ENCODE measurements around the gene ILKAP.

Gene ILKAP

GRCh38 chr2:238157506-238158017, 45.9 kb downstream of the ILKAP start:
- DNase-seq (ENCODE audit: low read depth, low spot score) = no peak
- no peak overlapping the region for H3K4me3 ChIP-seq (ENCODE audit: low read length)

- H3K4me3 ChIP-seq (ENCODE audit: low read length) = no peak overlapping the region
- DNase-seq (ENCODE audit: low read depth, low spot score) = no peak
These were observed 47.5 kb downstream of the ILKAP start for GRCh38 chr2:238155761-238156694.

DNA sequence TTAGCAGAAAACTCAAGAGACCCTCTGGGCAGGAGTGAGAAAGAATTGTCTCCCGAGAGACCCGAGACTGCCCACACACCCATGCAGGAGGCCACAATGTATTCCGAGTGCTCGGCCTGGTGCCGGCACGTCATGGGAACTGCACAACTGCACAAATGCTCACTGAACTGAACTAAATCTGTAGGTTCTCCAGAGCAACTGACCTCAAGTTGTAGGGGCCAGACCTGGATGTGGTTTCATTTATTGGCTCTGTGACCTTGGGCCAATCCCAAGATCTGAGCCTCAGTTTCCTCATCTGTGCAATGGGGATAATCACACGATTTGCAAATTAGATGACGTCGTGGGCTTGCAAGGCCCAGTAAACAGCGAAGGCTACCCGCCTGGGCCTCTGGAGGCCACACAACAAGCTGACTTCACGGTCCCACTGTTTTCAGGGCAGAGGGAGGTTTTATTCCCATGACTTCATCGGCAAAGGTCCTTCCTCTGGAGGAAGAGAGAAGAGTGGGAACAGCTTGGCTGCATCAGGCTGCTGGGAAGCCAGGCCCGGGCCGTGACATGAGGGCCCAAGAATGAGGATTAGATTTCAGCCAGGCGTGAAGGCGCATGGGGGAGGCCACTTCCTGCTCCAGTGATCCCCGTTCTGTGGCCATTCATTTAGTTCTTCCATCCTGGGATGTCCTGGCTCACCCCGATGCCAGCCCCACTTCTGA, 48.3 kb downstream of the ILKAP start:
- H3K4me3 ChIP-seq (ENCODE audit: low read length) = no peak overlapping the region
- DNase-seq (ENCODE audit: low read depth, low spot score) = no peak

DNA sequence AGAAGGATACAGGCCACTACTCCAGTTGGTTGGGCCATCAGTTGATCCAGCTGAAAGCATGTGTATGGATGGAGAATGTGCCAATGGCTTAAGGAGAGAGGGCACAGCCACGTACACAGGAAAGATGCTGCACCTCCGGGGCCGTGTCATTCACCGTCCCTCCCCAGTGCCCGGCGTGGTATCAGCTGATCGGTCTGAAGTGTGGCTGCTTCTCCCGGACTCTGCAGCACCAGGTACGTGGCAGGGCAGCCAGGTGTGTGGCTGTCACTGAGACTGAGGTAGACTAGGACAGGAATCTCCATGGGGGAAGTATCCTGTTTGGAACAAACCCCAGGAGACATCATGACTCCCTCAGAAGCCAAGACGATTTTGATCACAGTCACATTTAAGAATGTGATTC, 48.9 kb downstream of the ILKAP start:
- no peak for DNase-seq (ENCODE audit: low read depth, low spot score)
- H3K4me3 ChIP-seq (ENCODE audit: low read length) = no peak overlapping the region

- no peak for DNase-seq (ENCODE audit: low read depth, low spot score)
- no peak overlapping the region for H3K4me3 ChIP-seq (ENCODE audit: low read length)
These were observed 50.5 kb downstream of the ILKAP start for GRCh38 chr2:238152771-238153688.

DNA sequence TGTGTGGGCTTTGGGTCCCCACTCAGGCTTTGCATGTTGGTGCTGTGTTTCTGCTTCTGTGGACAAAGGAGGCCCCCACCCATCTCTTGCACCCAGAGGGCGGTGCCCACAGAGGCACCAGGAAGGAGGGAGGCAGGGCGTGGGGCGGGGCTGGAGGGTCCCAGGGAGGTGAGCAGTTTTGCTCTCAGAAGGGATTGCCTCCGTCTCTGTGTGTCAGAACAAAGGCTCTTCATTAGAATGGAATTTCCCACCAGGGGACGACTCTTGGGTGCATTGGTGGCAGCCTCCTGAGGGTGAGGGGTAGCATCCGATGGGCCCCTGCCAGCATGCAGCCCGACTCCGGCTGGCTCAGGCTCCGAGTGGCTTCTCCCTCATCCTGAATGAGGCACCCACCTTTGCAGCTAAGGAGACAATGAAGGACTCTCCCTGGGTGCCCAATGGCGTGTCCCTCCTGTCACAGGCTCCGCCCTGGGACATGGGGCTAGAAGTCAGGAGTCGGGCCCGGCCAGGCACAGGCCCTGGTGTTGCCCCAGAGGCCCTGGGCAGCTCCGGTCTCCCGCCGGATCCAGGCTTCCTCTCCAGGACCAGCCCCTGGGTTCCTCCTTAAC, 51.8 kb downstream of the ILKAP start:
- no peak for DNase-seq (ENCODE audit: low read depth, low spot score)
- H3K4me3 ChIP-seq (ENCODE audit: low read length) = no peak overlapping the region

DNA sequence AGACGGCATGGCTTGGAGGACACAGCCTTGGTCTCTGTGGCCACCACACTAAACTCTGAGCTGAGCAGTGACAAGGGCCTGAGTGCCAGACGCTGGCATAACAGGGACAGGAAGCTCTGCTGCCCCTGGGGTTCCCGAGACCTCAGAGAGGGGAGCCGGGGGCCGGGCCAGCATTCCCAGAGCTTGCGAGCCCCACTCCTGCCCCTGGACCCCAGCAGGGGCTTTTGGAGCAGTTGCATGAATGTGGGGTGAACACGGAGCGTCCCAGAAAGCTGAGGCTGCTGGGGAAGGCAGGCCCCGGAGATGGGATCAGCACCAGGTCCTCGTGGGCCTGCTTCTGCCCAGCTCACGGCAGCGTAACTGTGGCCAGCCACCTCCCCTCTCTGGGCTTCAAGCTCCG, 52.3 kb downstream of the ILKAP start:
- no peak overlapping the region for H3K4me3 ChIP-seq (ENCODE audit: low read length)
- DNase-seq (ENCODE audit: low read depth, low spot score) = no peak

GRCh38 chr2:238150686-238151085, 52.8 kb downstream of the ILKAP start:
- DNase-seq (ENCODE audit: low read depth, low spot score) = no peak
- no peak overlapping the region for H3K4me3 ChIP-seq (ENCODE audit: low read length)

DNA sequence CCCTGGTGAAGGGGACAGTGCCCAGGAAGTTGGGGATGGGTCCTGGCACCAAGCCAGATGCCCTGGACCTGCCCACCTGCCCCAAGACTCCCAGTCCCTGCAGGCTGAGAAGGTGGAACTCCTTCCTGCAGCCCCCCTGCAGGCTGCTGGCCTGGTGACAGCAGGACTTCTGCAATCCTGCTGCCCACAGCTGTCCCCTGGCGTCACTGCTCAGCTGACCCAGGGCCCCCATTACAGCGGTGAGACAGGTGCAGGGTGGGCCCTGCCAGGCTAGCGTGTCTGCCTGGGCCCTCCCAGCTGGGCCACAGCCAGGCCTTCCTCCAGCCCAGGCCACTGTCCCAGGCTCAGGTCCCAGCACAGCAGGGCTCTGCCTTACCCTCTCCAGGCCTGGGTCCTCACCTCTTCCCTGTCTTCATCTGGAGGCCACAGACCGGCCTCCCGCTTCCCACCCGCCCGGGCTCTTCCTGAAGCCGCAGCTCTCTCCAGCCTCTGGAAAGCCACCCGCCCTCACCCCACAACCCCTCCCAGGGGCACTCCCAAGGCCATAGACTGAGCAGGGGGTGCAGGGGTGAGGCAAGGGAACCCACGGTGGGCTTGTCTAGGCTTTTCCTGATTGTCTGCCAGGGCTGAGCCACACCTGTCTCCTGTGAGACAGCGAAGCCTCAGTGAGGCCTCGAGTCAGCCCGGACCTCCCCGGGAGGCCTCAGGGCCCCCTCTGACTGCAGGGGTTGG, 53.5 kb downstream of the ILKAP start:
- no peak for DNase-seq (ENCODE audit: low read depth, low spot score)

GRCh38 chr2:238148981-238149380, 54.5 kb downstream of the ILKAP start:
- no peak overlapping the region for H3K4me3 ChIP-seq (ENCODE audit: low read length)
- no peak for DNase-seq (ENCODE audit: low read depth, low spot score)

More for the DNA sequence above, 53.5 kb downstream of the ILKAP start:
- no peak overlapping the region for H3K4me3 ChIP-seq (ENCODE audit: low read length)

DNA sequence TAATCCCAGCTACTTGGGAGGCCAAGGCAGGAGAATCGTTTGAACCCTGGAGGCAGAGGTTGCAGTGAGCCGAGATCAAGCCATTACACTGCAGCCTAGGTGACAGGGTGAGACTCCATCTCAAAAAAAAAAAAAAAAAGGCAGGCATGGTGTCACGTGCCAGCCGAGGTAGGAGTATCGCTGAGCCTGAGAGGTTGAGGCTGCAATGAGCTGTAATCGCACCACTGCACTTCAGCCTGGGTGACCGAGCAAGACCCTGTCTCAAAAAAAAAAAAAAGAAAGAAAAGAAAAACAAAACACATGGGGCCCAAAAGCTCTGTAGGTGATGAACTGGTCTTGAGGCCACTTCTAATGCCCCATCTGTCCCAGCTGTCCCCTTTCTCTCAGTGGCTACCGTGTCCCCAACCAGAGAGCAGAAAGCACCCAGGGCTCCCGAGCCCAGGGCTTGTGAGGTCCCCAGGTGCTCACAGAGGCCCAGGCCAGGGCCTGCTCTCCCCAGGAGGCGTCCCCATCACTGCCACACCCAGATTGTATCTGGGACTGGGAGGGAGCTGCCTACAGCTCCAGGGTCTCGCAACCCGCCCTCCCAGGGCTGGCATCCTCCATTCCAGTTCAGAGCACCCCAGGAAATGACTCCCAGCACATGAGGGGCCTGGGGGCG, 56.5 kb downstream of the ILKAP start:
- H3K4me3 ChIP-seq (ENCODE audit: low read length) = no peak overlapping the region
- no peak for DNase-seq (ENCODE audit: low read depth, low spot score)

DNA sequence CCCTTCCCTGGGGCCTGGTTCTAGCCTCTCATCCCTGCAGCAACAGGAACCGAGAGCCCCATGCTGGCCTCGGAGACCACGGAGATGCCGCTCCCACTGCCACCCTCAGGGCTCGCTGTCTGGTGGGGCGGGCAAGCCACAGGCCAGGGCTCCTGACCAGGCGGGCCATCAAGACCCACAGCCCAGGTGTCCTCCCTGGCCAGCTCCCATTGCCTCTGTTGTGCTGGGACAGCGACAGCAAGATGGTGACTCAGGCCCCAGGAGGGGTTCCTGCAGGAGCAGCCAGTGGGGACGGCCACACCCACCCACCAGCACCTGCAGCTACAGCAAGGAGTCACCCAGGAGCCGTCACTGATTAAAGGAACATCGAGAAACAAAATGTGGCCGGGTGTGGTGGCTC, 57.6 kb downstream of the ILKAP start:
- H3K4me3 ChIP-seq (ENCODE audit: low read length) = no peak overlapping the region
- DNase-seq (ENCODE audit: low read depth, low spot score) = no peak

DNA sequence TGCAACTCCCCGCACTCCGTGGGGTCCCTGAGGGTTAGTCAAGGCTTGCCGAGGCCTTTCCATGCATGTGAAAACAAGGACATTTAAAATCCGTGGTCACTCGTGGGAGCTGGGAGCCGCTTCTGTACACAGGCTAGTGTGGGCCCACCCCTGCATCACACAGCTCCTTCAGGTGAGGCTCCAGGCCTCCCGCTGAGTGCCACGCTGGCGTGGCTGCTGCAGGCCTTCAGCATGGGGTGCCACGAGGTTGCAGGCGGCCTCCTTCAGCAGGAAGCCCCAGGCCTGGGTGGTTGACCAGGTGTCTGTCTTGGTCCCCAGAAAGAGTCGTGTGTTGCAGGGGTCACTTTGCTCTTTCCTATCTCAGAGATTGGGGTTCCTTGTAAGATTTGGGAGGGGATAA, 58.4 kb downstream of the ILKAP start:
- H3K4me3 ChIP-seq (ENCODE audit: low read length) = no peak overlapping the region
- DNase-seq (ENCODE audit: low read depth, low spot score) = no peak

DNA sequence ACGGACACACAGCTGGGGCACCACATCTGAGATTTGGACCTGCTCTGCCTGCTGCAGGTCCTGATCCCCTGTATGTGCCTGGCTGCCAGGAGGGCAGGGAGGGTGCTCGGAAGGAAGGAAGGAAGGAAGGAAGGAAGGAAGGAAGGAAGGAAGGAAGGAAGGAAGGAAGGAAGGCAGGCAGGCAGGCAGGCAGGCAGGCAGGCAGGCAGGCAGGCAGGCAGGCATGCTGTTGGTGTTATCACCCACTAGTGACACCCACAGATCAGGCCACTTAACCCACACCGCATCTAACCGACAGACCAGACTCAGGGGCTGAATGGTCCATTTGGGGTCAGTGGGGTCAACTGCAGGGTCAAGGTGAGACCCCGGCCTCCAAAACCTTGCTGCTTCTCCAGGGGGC, 59.2 kb downstream of the ILKAP start:
- H3K4me3 ChIP-seq (ENCODE audit: low read length) = no peak overlapping the region
- no peak for DNase-seq (ENCODE audit: low read depth, low spot score)

- no peak for DNase-seq (ENCODE audit: low read depth, low spot score)
- H3K4me3 ChIP-seq (ENCODE audit: low read length) = no peak overlapping the region
These were observed 60.1 kb downstream of the ILKAP start for GRCh38 chr2:238143239-238143951.

DNA sequence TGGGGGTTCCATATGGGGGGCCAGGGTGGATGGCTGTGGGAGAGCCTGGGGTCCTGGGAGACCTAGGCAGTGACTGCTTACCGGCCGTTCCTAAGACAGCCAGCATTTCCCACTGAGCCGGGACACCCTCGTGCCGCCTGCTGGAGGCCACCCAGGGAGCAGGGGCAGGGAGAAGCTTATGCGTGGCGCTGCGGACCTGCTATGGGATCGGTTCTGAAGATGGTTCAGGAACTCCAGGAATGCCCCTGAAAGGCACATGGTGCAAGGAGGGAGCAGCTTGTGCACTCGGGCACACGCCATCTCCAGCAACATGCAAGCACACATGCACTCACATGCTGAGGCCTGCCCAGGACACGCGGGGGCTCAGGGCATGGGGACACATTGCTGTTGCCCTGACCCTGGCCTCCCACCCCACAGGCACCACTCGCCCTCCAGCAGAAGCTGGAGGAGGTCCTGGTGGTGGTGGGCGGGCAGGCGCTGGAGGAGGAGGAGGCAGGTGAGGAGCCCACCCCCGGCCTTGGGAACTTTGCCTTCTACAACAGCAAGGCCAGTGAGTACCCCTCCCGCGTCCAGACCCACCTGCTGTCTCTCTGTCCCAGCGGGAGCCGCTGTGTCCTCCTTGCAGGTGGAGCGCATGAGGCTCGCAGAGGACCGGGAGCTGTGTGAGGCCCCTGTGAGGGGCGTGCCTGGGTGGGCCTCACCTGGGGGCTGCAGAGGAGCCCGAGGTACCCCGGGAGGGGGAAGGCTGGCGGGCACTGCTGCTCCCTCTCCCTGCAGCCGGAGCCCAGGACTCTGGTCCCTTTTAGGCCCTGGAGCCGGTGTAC, 60.9 kb downstream of the ILKAP start:
- H3K4me3 ChIP-seq (ENCODE audit: low read length) = no peak overlapping the region
- DNase-seq (ENCODE audit: low read depth, low spot score) = no peak

Data from Jurkat, Clone E6-1 (cell line).